Liver (tissue), 9 donors: ENCODE data around the gene SPINK1. TPM values are rescaled to one million over a fixed set of nuclear protein-coding genes. Genes with fewer than 3 reads are reported as not detected.

Experiments used
- DNase-seq: peaks from one replicate; pipeline ENCODE4 v3.0.0-alpha.2; 2017; ENCODE audit warnings: low spot score
- H3K27ac ChIP-seq, 2 donors: one replicate each; pipeline ENCODE4 v1.7.0; 2013; ENCODE audit warnings: inconsistent platforms in 2 of 2, low read length in 2 of 2, control low read depth in 1 of 2, low read depth in 1 of 2, mild to moderate bottlenecking in 1 of 2
- H3K27me3 ChIP-seq, 4 donors: one replicate each; pipeline versions ENCODE4 v1.6.1 to v1.7.0; 2013; ENCODE audit warnings: low read length in 3 of 4, inconsistent platforms in 1 of 4, mild to moderate bottlenecking in 1 of 4, moderate library complexity in 1 of 4; ENCODE audit not compliant: control insufficient read depth in 4 of 4, insufficient read depth in 4 of 4
- H3K36me3 ChIP-seq, 4 donors: one replicate each; pipeline versions ENCODE4 v1.6.1 to v1.7.0; 2013; ENCODE audit warnings: low read length in 3 of 4, mild to moderate bottlenecking in 3 of 4, low read depth in 1 of 4, moderate library complexity in 1 of 4; ENCODE audit not compliant: control insufficient read depth in 4 of 4, insufficient read depth in 3 of 4
- H3K4me1 ChIP-seq, 4 donors: one replicate each; pipeline versions ENCODE4 v1.6.1 to v1.7.0; 2013; ENCODE audit warnings: low read length in 3 of 4, mild to moderate bottlenecking in 3 of 4, moderate library complexity in 1 of 4; ENCODE audit not compliant: control insufficient read depth in 4 of 4, insufficient read depth in 4 of 4
- H3K4me3 ChIP-seq, 3 donors: one replicate each; pipeline versions ENCODE4 v1.6.1 to v1.7.0; 2013; ENCODE audit warnings: low read length in 3 of 3, control low read depth in 1 of 3, low read depth in 1 of 3, mild to moderate bottlenecking in 1 of 3
- H3K9ac ChIP-seq, 2 donors: one replicate each; pipeline ENCODE4 v1.7.0; 2013; ENCODE audit warnings: low read length in 2 of 2, mild to moderate bottlenecking in 2 of 2, moderate library complexity in 2 of 2, control low read depth in 1 of 2, low read depth in 1 of 2
- H3K9me3 ChIP-seq, 4 donors: one replicate each; pipeline versions ENCODE4 v1.6.1 to v1.7.0; 2013; ENCODE audit warnings: low read length in 3 of 4; ENCODE audit not compliant: control insufficient read depth in 4 of 4
- ATF3 ChIP-seq: IDR thresholded peaks from 2 replicates; pipeline ENCODE4 v1.6.1; 2016; ENCODE audit warnings: antibody characterized with exemption
- CTCF ChIP-seq: fragments of 150-350 bp; IDR thresholded peaks from 2 replicates; pipeline ENCODE4 v1.5.1; 2017; ENCODE audit warnings: improper control_type of control experiment, low read depth, low read length; ENCODE audit not compliant: missing input control
- FOXA1 ChIP-seq: IDR thresholded peaks from 2 replicates; pipeline ENCODE4 v1.6.1; 2016; ENCODE audit warnings: antibody characterized with exemption
- HNF4A ChIP-seq, 2 donors: conservative IDR thresholded peaks; 2 replicates each; pipeline ENCODE4 v1.6.1; 2016; ENCODE audit warnings: antibody characterized with exemption in 2 of 2, mild to moderate bottlenecking in 2 of 2
- HNF4G ChIP-seq: IDR thresholded peaks from 2 replicates; pipeline ENCODE4 v1.6.1; 2016; ENCODE audit warnings: antibody characterized with exemption
- JUND ChIP-seq, 2 donors: IDR thresholded peaks; 2 replicates each; pipeline ENCODE4 v1.6.1; 2016; ENCODE audit warnings: antibody characterized with exemption in 2 of 2
- MAX ChIP-seq: IDR thresholded peaks from 2 replicates; pipeline ENCODE4 v1.6.1; 2016; ENCODE audit warnings: antibody characterized with exemption
- NR2F2 ChIP-seq: IDR thresholded peaks from 2 replicates; pipeline ENCODE4 v1.6.1; 2016; ENCODE audit warnings: antibody characterized with exemption
- RAD21 ChIP-seq, 2 donors: IDR thresholded peaks; 2 replicates each; pipeline ENCODE4 v1.6.1; 2016; ENCODE audit warnings: antibody characterized with exemption in 2 of 2, mild to moderate bottlenecking in 2 of 2
- REST ChIP-seq: IDR thresholded peaks from 2 replicates; pipeline ENCODE4 v1.6.1; 2016; ENCODE audit warnings: antibody characterized with exemption, mild to moderate bottlenecking
- RXRA ChIP-seq, 2 donors: IDR thresholded peaks; 2 replicates each; pipeline ENCODE4 v1.6.1; 2017 to 2018; ENCODE audit warnings: antibody characterized with exemption in 2 of 2, mild to moderate bottlenecking in 1 of 2
- SP1 ChIP-seq: IDR thresholded peaks from 2 replicates; pipeline ENCODE4 v1.6.1; 2018; ENCODE audit warnings: antibody characterized with exemption, mild to moderate bottlenecking
- TAF1 ChIP-seq: conservative IDR thresholded peaks from 2 replicates; pipeline ENCODE4 v1.6.1; 2016; ENCODE audit warnings: antibody characterized with exemption, mild to moderate bottlenecking
- YY1 ChIP-seq: IDR thresholded peaks from 2 replicates; pipeline ENCODE4 v1.6.1; 2016; ENCODE audit warnings: antibody characterized with exemption, mild to moderate bottlenecking
- ZBTB33 ChIP-seq: IDR thresholded peaks from 2 replicates; pipeline ENCODE4 v1.6.1; 2016; ENCODE audit warnings: antibody characterized with exemption
- WGBS: extraction: QIAGEN DNeasy Blood & Tissue Kit; methylation state at CpG from one replicate; pipeline ENCODE4 v1.1.7; 2013; 5-methylcytosine and 5-hydroxymethylcytosine counted together
- polyA plus RNA-seq, 2 donors: library from polyadenylated mRNA; stranded (reverse) in 1 of 2; unstranded in 1 of 2; fragments of 200-250 nt in 1 of 2; fragments of >200 nt in 1 of 2; fragmentation: Nextera tagmentation in 1 of 2; extraction: Ambion mirVana in 1 of 2; gene quantifications; one replicate each; pipeline versions ENCODE4 v1.2.1 to v1.2.3, GENCODE V29; 2013 to 2015
- total RNA-seq, 2 donors: library from RNA; depleted of rRNA; stranded (reverse); fragments of >200 nt; gene quantifications; one replicate each; pipeline ENCODE4 v1.2.3, GENCODE V29; 2014
- donor health status: healthy.
- donor health status: healthy.
- donor health status: healthy.
- donor health status: healthy.
- donor health status: healthy.

SPINK1 gene
- total and polyA plus RNA-seq, 4 donors: 0.33 to 2,026 (median 116) TPM

- Histone ChIP-seq H3K27me3 (no peaks in the 10 kb centered on the region), H3K4me1 (peaks cover 0 to 3% (median under 1%) of the 10 kb centered on the region in 4 donors), H3K27ac (no peak overlapping the region), H3K9ac (no peak overlapping the region), H3K9me3 (no peaks in the 10 kb centered on the region), H3K36me3 (no peaks in the 10 kb centered on the region), H3K4me3 (no peak overlapping the region)
- no peak for DNase-seq
- TF ChIP-seq FOXA1: no peak
- no peak for TF ChIP-seq ZBTB33
- no peak for TF ChIP-seq RAD21 (IDR thresholded peaks at IDR 0.05)
- no peak for TF ChIP-seq MAX
- TF ChIP-seq TAF1: no peak
- no peak for TF ChIP-seq REST
- TF ChIP-seq RXRA (IDR thresholded peaks at IDR 0.05): no peak
- no peak for TF ChIP-seq SP1
- WGBS: 43% methylated on average over 1 of the region's 1 CpG
These were observed 12.2 kb downstream of the SPINK1 start for GRCh38 chr5:147819261-147819770.

- Histone ChIP-seq H3K4me1 (peaks cover 0 to 3% (median under 1%) of the 10 kb centered on the region in 4 donors), H3K27ac (no peak overlapping the region), H3K9me3 (no peaks in the 10 kb centered on the region), H3K27me3 (no peaks in the 10 kb centered on the region), H3K9ac (no peak overlapping the region), H3K36me3 (no peaks in the 10 kb centered on the region), H3K4me3 (no peak overlapping the region)
- DNase-seq: no peak
- 51% methylated on average over 1 of the region's 1 CpG for WGBS
- TF ChIP-seq RXRA (IDR thresholded peaks at IDR 0.05) (peak in 1 of 2 donors; percentile 11), NR2F2 (no peak)
These were observed 13.2 kb downstream of the SPINK1 start for GRCh38 chr5:147818290-147818689.

- TF ChIP-seq ATF3: no peak
- TF ChIP-seq REST: no peak
- no peak for TF ChIP-seq YY1
- no peak for TF ChIP-seq HNF4A (conservative IDR thresholded peaks at IDR 0.05)
- TF ChIP-seq JUND (IDR thresholded peaks at IDR 0.05): no peak
- no peak for TF ChIP-seq TAF1
- TF ChIP-seq CTCF: no peak
- no peak for TF ChIP-seq HNF4G
- DNase-seq: no peak
- Histone ChIP-seq H3K9me3 (no peaks in the 10 kb centered on the region), H3K9ac (no peak overlapping the region), H3K4me3 (no peak overlapping the region), H3K27me3 (no peaks in the 10 kb centered on the region), H3K36me3 (no peaks in the 10 kb centered on the region), H3K4me1 (peaks cover 0 to 3% (median under 1%) of the 10 kb centered on the region in 4 donors), H3K27ac (no peak overlapping the region)
- WGBS: 94% methylated on average over 1 of the region's 1 CpG
These were observed 17.8 kb downstream of the SPINK1 start for GRCh38 chr5:147813696-147814095.
